CMK (cell line): Measurements from ENCODE around the gene MDM4.
"Not testable (repeated sequence)": the region's sequence is repeated elsewhere in the genome, so short reads cannot be mapped to it uniquely, and the experiment has no call there.

Experiments used
- DNase-seq: peaks from one replicate; pipeline ENCODE4 v3.0.0-alpha.2; 2010; ENCODE audit warnings: low read depth

MDM4 gene

DNA sequence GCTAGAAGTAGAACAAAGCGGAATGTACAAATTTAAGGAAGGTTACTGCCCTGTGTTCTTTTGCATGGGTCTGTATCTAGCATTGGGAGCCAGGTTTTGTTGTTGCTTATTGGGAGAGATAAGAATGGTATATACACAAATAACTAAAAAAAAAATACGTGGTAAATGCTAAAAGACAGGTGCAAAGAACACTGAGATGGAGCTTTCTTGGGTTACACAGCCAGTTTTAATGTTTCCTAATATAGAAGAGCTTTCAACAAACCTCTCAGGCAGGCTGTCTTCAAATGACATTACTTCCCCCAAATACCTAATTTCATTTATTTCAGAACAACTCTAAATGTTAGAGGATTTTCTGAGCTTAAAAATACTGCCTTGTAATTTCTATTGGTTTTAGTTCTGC is 1.4 kb upstream of the MDM4 start:
- no peak for DNase-seq

DNA sequence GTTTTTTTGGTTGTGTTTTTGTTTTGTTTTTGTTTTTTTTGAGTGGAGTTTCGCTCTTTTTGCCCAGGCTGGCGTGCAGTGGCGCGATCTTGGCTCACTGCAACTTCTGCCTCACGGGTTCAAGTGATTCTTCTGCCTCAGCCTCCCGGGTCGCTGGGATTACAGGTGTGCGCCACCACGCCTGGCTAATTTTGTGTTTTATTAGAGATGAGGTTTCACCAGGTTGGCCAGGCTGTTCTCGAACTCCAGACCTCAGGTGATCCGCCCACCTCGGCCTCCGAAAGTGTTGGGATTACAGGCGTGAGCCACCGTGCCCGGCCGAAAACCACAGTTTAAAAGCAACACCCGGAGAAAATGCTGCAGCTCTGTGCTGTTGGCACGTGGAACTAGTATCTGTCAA is 1.2 kb downstream of the MDM4 start:
- DNase-seq, result not testable (repeated sequence)

DNA sequence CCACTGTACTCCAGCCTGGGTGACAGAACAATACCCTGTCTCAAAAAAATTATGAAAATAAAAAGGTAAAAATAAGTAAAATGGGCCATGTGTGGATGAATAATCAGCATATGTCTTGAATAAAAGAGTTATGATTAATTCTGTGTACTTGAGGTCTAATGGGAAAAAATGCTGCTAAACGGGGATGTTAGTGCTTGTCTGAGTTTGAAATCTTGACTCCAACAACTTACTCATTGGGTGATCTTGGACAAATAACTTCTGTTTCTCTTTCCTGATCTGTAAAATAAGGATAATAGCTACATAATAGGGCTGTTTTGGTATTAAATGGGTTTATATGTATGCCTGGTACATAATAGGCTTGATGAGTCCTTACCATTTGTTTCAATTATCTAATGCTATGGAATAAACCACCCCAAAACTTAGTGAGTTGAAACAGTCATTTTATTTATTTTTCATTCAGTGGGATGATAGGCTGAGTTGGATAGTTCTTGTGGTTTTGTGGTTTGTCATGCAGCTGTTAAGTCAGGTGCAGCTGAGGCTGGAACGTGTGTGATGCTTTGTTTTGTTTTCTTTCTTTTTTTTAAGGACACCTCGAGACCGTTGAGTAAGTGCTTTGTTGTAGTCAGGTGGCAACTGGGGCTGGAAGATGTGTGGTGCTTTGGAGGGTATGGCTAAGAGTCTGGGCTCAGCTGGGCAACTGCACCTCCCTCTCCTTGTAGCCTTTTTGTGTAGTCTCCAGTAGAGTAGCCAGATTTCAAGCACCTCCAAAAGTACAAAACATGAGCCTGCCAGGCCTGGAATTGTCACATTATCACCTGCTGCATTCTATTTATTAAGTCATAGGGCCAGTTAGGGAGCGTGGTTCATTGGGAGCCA is 4.9 kb downstream of the MDM4 start:
- no peak for DNase-seq

DNA sequence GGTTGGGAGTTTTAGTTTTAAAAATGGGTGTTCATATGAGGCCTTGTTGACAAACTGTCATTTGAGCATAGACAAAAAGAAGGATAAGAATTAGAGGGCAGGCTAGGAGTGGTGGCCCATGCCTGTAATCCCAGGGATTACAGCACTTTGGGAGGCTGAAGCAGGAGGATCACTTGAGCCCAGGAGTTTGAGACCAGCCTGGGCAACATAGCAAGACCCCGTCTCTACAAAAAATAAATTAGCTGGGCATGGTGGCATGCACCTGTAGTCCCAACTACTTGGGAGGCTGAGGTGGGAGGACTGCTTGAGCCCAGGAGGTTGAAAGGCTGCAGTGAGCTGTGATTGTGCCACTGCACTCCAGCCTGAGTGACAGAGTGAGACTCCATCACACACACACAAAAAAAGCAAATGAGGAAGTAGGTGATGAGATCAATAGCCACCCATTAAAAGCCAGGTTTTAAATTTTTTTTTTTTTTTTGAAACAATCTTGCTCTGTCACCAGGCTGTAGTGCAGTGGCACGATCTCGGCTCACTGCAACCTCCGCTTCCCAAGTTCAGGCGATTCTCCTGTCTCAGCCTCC is 5.8 kb downstream of the MDM4 start:
- not testable (repeated sequence) for DNase-seq

DNA sequence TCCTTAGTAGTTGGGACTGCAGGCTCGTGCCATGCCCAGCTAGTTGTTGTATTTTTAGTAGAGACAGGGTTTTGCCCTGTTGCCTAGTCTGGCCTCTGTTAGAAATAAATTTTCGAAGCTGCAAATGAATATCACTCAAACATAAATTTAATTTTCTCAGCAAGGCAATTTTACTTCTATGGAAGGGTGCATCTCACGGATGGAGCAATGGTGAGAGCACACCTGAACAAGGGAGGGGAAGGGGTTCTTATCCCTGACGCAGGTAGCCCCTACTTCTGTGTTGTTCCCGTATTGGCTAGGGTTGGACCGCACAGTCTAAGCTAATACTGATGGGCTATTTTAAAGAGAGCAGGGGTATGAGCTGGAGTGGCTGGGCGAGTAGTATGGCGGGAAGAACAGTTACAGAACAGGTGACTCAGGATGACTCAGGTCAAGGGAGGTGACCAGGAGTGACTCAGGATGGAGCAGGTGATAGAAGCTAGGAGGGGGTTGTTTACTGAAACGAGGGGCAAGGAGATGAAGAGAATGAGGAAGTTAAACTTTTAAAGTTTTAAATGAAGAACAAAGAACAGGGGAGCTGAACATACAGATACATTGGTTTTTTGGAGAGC is 7.5 kb downstream of the MDM4 start:
- no peak for DNase-seq

DNA sequence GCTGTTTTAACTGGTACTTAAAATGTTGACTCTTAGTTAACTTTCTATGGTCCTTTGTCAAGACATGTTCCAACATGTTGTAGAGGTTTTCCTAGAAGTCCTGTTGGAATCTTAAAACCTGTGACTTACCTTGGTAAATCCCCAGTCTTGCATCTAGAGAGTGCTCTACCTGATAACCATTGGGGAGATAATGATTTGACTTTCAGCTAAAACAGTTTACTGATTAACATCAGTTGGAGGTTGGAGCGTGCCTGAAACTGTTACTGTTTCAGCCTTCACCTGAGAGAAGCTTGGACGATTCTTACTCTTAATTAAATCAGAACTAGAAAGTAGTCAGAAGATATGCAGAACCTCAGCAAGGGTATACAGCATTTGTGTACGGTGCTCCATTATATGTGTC is 8.8 kb downstream of the MDM4 start:
- DNase-seq, result no peak

DNA sequence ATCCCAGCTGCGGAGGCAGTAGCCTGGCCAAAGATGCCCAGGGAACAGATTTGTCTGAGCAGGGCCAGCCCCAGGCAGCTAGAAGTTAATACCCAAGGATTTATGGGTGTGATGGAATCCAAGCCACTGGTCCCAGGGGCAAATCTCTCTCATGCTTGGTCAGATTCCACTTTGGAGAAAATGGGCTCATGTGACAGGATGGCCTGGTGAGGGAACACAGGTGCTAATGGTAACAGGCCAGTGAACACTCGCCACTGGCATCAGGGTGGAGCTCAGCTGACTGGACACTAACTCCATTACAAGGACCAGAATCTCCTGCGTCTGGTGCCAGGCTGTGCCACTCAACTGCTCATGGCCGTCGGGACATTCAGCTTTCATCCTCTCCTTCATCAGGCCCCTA is 12.0 kb downstream of the MDM4 start:
- DNase-seq, result no peak

DNA sequence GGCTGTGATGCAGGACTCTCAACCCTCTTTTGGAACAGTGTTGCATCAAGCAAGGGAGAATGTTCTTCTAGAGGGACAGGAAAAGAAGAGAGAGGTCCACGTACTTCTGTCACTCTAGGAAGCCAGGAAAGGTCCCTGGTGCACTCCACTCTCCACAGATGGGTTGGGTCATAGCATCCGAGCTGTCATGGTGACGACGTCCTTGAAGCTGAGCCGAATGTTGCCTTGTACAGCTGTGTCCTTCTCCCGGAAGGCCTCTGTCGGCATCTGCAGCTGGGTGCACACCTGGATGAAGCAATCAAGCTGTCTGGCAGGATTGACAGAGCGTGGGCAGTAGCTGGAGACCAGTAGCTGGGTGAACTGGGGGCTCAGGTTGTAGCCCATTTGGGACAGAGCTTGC is 12.5 kb downstream of the MDM4 start:
- DNase-seq, result no peak

DNA sequence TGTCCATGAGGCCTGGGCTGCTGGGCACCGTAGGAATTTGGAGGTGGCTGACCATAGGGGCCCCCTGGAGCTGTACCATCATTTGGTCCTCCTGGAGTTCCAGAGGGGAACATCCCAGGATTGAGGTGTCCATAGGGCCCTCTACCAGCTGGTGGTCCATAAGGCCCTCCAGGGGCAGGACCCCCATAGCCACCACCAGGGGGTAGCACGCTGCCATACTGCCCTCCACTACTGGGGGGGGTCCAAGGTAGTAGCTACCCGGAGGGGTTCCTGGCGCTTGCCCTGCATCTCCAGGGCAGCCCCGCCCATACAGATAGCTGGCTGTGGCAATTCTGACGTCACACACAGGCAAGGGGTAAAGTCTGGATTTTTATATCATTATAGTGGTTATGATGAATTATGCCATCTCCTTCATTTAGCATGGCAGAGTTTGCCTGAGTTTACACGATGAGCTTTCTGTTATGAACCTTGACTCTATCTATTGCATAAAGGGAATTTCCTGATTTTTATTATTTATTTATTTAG is 13.2 kb downstream of the MDM4 start:
- no peak for DNase-seq

DNA sequence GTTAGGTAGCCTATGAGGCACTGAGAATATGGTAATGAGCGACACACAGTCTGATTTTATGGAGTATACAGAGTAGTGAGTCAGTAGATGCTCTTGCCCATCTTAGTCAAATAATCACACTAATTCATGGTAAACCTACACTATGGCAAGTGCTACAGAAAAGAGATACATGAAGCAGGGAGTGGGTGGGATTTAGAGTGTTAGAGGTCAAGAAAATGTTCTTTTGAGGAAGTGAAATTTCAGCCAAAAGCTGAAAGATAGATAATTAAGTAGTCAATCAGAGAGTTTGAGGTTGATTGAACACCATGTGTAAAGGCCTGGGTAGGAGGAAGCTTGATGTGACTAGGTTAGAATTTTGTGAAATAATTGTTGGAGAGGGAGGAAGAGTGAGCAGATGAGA is 14.7 kb downstream of the MDM4 start:
- no peak for DNase-seq

DNA sequence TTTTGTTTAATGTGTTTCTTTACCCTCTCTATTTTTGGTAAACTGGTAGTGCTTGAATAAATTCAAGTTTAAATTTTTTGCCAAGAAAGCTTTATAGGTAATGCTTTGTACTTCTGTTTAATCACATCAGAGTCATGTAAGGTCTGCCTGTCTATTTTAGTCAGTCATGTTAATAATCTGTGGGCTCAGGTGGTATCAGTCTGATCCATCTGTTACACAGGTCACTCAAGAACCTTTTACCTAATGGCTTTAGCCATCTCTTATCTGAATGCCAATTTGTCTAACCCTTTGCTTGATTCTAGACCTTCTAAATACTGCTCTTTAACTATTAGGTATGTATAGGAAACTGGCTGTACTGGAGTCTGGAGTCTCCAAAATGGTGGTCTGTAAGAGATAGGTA is 16.6 kb downstream of the MDM4 start:
- DNase-seq, result no peak

DNA sequence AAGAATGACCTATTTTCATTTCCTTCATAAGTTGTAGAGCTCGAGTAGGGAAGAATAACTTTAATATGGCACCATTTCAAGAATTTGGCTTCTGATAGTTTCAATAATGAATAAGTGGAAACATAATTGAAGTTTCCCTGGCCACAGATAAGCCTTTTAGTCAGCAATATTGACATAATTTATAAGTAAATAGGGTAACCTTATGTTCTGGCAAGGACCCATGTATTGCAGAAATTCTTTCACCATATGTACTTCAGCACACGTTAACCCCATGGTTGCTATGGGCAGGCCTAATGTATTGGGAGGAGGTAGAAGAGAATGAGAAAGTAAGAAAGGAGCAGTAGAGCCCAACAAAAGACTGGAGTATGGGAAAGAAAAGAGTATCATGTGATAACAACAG is 25.4 kb downstream of the MDM4 start:
- no peak for DNase-seq

DNA sequence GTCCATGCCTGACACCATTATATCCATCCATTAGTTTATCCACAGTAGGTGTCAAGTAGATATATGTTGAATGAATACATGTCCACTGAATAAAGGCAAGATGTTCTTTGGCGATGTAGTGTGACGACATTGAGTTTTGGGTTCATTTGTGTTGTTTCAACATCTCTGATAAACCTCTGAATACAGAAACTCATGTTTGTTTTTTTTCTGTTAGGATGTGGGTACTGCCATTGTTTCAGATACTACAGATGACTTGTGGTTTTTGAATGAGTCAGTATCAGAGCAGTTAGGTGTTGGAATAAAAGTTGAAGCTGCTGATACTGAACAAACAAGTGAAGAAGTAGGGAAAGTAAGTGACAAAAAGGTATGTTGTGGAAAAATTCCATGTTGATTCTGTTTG is 28.1 kb downstream of the MDM4 start:
- DNase-seq, result no peak

DNA sequence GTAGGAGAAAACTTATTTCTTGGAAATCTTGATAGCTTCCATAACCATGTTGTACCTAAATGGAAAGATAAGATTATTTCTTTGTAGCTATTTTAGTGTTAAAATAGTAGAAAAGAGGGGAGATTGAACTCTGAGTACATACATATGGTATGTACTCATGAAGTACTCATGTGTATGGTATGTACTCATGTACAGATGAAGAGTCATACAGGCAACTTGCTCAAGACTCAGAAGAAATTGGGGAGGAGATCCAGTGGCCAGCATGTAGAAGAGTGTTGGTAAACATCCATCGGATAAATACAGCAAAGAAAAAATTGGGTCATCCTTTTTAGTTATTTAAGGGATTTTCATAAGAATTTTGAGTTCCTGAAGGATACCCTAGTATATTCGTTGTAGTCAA is 29.0 kb downstream of the MDM4 start:
- no peak for DNase-seq

DNA sequence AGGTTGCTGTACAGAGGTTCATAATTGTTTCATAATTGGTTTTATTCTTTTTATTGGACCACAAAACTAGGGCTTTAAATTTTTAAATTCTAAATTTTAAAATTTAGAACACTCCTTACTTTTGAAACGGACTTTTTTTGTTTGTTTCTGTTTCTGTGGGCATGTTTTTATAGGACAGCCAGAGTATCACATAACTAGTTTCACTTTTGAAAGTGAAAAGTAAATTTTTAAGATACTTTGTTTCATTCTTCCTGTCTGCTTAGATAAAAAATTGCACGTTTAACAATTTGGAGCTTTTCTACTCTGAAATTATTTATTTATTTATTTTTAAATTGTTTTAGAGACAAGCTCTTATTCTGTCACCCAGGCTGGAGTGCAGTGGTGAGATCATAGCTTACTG is 29.7 kb downstream of the MDM4 start:
- DNase-seq, result no peak

DNA sequence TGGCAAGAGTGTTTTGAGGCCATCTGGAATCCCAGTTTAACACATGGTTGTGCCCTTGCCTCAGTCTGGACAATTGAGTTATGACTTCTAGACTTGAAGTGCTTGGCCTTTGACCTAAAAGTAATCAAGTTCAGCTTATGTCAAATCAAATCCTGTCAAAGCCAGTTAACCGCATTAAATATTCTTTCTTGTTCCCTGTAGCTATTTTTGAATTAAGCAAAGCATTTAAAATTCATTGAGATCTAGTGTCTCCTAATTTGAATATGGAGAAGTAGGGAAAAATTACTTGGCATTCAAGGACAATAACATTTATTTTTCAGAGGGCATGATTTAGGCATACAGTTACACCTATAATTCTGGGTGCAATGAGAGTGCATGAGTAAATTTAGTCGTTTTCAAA is 32.1 kb downstream of the MDM4 start:
- DNase-seq, result no peak

DNA sequence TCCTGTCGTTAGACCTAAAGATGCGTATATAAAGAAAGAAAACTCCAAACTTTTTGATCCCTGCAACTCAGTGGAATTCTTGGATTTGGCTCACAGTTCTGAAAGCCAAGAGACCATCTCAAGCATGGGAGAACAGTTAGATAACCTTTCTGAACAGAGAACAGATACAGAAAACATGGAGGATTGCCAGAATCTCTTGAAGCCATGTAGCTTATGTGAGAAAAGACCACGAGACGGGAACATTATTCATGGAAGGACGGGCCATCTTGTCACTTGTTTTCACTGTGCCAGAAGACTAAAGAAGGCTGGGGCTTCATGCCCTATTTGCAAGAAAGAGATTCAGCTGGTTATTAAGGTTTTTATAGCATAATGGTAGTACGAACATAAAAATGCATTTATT is 33.1 kb downstream of the MDM4 start:
- DNase-seq, result no peak

DNA sequence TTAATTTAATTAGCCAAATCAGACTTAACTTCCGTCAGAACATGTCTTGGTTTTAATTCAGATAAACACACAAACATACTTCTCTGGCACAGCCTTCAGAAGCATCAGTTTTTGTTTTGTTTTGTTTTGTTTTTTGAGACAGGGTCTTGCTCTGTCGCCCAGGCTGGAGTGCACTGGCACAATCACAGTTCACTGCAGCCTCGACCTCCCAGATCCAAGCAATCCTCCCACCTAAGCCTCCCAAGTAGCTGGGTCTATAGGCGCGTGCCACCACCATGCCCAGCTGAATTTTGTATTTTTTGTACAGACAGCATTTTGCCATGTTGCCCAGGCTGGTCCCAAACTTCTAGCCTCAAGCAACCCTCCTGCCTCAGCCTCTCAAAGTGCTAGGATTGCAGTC is 34.7 kb downstream of the MDM4 start:
- no peak for DNase-seq

DNA sequence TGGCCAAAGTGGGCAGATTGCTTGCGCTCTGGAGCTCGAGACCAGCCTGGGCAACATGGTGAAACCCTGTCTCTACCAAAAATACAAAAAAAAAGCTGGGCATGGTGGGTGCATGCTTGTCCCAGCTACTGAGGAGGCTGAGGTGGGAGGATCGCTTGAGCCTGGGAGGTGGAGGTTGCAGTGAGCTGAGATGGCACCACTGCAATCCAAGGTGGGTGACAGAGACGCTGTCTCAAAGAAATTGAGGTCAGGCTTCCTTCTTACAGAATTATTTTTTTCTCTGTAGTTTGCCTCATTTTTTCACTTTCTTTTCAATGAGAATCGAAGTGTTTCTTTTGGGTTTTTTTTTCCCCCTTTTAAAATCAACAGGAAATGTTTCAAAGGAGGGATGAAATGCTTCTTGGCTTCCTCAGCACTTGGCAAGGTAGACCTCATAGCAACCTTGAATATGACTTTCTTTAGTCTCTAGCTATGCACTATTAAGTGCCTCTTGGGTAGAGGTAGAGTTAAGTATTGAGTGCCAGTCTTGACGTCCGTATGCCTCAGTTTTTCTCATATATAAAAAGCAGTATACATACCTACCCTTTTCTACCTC is 40.3 kb downstream of the MDM4 start:
- DNase-seq, result no peak

DNA sequence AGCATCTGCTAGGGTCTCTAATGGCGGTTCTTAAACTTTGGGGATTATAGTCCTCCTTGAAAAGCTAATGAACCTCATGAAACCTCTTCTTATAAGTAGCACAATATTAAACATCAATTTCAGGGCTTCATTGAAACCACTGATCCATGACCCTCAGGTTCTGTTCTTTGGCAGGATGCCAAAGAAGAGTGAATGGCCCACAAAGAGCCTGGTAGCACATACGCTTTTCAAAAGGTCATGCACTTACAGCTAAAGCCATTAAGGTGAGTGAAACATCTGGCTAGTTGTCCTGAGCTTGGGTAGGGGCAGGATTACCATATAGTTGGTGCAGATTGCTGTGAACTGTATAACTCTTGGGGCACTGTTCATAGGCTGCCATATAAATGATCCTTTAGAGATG is 42.3 kb downstream of the MDM4 start:
- DNase-seq, result no peak

DNA sequence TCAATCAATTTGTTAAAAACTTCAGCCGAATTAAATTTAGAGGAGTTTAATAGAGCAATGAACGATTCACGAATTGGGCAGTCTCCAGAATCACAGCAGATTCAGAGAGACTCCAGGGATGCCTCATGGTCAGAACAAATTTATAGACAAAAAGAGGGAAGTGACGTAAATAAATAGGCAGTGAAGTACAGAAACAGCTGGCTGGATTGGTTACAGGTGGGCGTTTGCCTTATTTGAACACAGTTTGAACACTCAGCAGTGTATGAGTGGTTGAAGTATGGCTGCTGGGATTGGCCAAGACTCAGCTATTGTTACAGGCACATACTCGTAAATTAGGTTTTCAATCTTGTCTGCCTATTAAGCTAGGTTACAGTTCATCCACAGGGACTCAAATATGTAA is 43.8 kb downstream of the MDM4 start:
- DNase-seq, result not testable (repeated sequence)

DNA sequence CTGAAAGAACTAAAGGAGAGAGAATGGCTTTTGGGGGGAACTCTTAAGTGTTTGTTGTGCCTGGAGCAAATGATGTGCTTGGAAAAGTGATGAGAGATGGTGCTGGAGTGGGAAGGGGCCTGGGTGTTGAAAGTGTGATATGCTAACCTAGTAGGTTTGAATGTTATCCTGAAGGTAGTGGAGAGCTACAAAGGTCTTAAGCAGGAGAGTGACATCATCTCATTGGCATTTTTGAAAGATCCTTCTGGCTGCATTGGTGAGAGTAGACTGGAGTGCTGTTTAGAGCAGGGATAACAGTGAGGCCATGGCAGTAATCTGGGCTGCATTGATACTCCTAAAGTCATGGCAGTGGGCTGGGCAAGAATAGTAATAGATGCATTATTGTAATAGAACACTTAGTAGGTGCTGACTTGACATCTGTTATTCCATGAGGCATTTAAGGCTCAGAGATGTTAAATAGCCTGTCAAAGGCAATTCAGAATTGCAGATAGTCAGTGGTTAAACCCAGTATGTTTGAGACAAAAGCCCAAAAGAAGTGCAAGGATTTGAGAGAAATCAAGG is 44.5 kb downstream of the MDM4 start:
- DNase-seq, result no peak
